ENCODE data around the gene RPP38. TPM values are rescaled to one million over a fixed set of nuclear protein-coding genes. Genes with fewer than 3 reads are reported as not detected.

Gene RPP38
- total RNA-seq, 1 donor from 2014 or later = 16.9 TPM

- intact Hi-C loops (cut with DNase I) = no loop called here
Observed at GRCh38 chr10:15122477-15123030, 25.4 kb downstream of the RPP38 start.

GRCh38 chr10:15123749-15124184, 26.6 kb downstream of the RPP38 start:
- H3K9me3 ChIP-seq = no peaks in the 10 kb centered on the region
- no peak for ATAC-seq
- no peak for DNase-seq
- H3K27ac ChIP-seq = no peak overlapping the region
- no peaks in the 10 kb centered on the region for H3K27me3 ChIP-seq (ENCODE audit: low read depth)
- H3K4me3 ChIP-seq = no peak overlapping the region
- TF ChIP-seq CTCF (IDR thresholded peaks at IDR 0.05) = no peak
- H3K36me3 ChIP-seq = peaks cover 42% of the 10 kb centered on the region
- intact Hi-C loops (cut with DNase I) = no loop called here
- H3K4me1 ChIP-seq = no peaks in the 10 kb centered on the region

More at GRCh38 chr10:15122477-15123030, 25.4 kb downstream of the RPP38 start:
- ATAC-seq (no peak), DNase-seq (no peak)
- Histone ChIP-seq H3K4me3 (no peak overlapping the region), H3K27me3 (ENCODE audit: low read depth) (no peaks in the 10 kb centered on the region), H3K9me3 (no peaks in the 10 kb centered on the region), H3K4me1 (no peaks in the 10 kb centered on the region), H3K36me3 (peaks cover 38% of the 10 kb centered on the region), H3K27ac (no peak overlapping the region)
- no peak for TF ChIP-seq CTCF (IDR thresholded peaks at IDR 0.05)

GRCh38 chr10:15124190-15124589, 27.0 kb downstream of the RPP38 start:
- Histone ChIP-seq H3K27ac (no peak overlapping the region), H3K36me3 (peaks cover 39% of the 10 kb centered on the region), H3K4me1 (no peaks in the 10 kb centered on the region), H3K4me3 (no peak overlapping the region), H3K9me3 (no peaks in the 10 kb centered on the region), H3K27me3 (ENCODE audit: low read depth) (no peaks in the 10 kb centered on the region)
- TF ChIP-seq CTCF (IDR thresholded peaks at IDR 0.05) = no peak
- intact Hi-C loops (cut with DNase I) = no loop called here
- no peak for DNase-seq
- ATAC-seq = no peak

GRCh38 chr10:15124908-15125307, 27.8 kb downstream of the RPP38 start:
- intact Hi-C loops (cut with DNase I) = no loop called here
- Histone ChIP-seq H3K36me3 (peaks cover 39% of the 10 kb centered on the region), H3K4me3 (no peak overlapping the region), H3K27ac (no peak overlapping the region), H3K27me3 (ENCODE audit: low read depth) (no peaks in the 10 kb centered on the region), H3K4me1 (no peaks in the 10 kb centered on the region), H3K9me3 (no peaks in the 10 kb centered on the region)
- DNase-seq (no peak), ATAC-seq (no peak)
- TF ChIP-seq CTCF (IDR thresholded peaks at IDR 0.05) = no peak

GRCh38 chr10:15131330-15131729, 34.2 kb downstream of the RPP38 start:
- H3K36me3 ChIP-seq = peaks cover 72% of the 10 kb centered on the region
- H3K27ac ChIP-seq = no peak overlapping the region
- no peak overlapping the region for H3K4me3 ChIP-seq
- no peaks in the 10 kb centered on the region for H3K4me1 ChIP-seq
- no peaks in the 10 kb centered on the region for H3K9me3 ChIP-seq
- DNase-seq = no peak
- TF ChIP-seq CTCF (IDR thresholded peaks at IDR 0.05) = no peak
- no peak for ATAC-seq
- intact Hi-C loops (cut with DNase I) = no loop called here
- H3K27me3 ChIP-seq (ENCODE audit: low read depth) = no peaks in the 10 kb centered on the region

Data from lower lobe of right lung (tissue), 2 donors.